K562 (cell line): Measurements from ENCODE around the gene CTXN1. TPM values are rescaled to one million over a fixed set of nuclear protein-coding genes. Genes with fewer than 3 reads are reported as not detected.

Experiments used
- ATAC-seq: fragments of 200-7000 bp; cut with Tn5 transposase; 3 replicates; pipeline ENCODE4 v1.9.1; 2020; ENCODE audit warnings: moderate library complexity
- BruUV-seq: library from RNA; stranded (reverse); fragments of 400-500 nt; replicated peaks from 2 replicates; lab custom pipeline; 2021; lab: Mats Ljungman, UMichigan
- CTCF ChIA-PET: fragments of 300-600 bp; formaldehyde crosslinking; extraction: SDS; loops from one replicate; lab custom pipeline; 2021; ENCODE audit warnings: low intra/inter-chr PET ratio; lab: Yijun Ruan, JAX
- POLR2A ChIA-PET: fragments of 300-600, 350-650 bp; sonication (Branson Sonifier 250); formaldehyde crosslinking; extraction: SDS; loops from one replicate; lab custom pipeline; 2021; ENCODE audit warnings: antibody characterized with exemption, inconsistent platforms; lab: Yijun Ruan, JAX
- DNase-seq, 4 experiments: peaks; one replicate each; pipeline versions ENCODE4 v3.0.0 to v3.0.0-alpha.2; 2011 to 2018; ENCODE audit warnings: low spot score in 3 of 4, mixed read lengths in 3 of 4; ENCODE audit errors: extremely low read depth in 1 of 4
- FAIRE-seq: peaks from 2 replicates; lab custom pipeline; 2011; peaks lifted over from hg19 to GRCh38; lab: Jason Lieb, UNC
- H2AFZ ChIP-seq: 2 replicates; pipeline ENCODE4 v1.6.0; 2011; ENCODE audit warnings: low read depth, low read length, control low read depth, inconsistent platforms
- H3K27ac ChIP-seq: fragments of 200-600 bp; 3 replicates; pipeline ENCODE4 v1.8.0; 2011; ENCODE audit warnings: low read depth, mild to moderate bottlenecking, control low read depth, inconsistent platforms, low read length, moderate library complexity, mixed read lengths; ENCODE audit errors: extremely low read depth
- H3K27me3 ChIP-seq, 2 experiments: fragments of 300-600 bp in 1 of 2; 2 replicates in 1 of 2; 3 replicates in 1 of 2; pipeline versions ENCODE4 v1.6.0 to v1.8.0; 2011; ENCODE audit warnings: inconsistent platforms in 2 of 2, low read length in 2 of 2, mild to moderate bottlenecking in 1 of 2, mixed read lengths in 1 of 2, moderate library complexity in 1 of 2; ENCODE audit not compliant: control insufficient read depth in 2 of 2, insufficient read depth in 2 of 2
- H3K36me3 ChIP-seq: fragments of 300-600 bp; 3 replicates; pipeline ENCODE4 v1.8.0; 2011; ENCODE audit warnings: mild to moderate bottlenecking, low read length, inconsistent platforms; ENCODE audit not compliant: control insufficient read depth, insufficient read depth
- H3K4me1 ChIP-seq, 2 experiments: fragments of 200-600 bp in 1 of 2; replicated peaks in 1 of 2; 2 replicates in 1 of 2; 3 replicates in 1 of 2; pipeline versions ENCODE4 v1.5.1 to v1.8.0; 2011; ENCODE audit warnings: inconsistent platforms in 2 of 2, low read length in 2 of 2, mild to moderate bottlenecking in 1 of 2, mixed read lengths in 1 of 2, moderate library complexity in 1 of 2; ENCODE audit not compliant: control insufficient read depth in 2 of 2, insufficient read depth in 2 of 2
- H3K4me2 ChIP-seq: 2 replicates; pipeline ENCODE4 v1.6.1; 2011; ENCODE audit warnings: low read length, control low read depth, inconsistent platforms, mixed read lengths; ENCODE audit not compliant: insufficient read depth
- H3K4me3 ChIP-seq: fragments of 200-600 bp; sonication (generic), shearing (Covaris generic); 2 replicates; pipeline ENCODE4 v1.5.1; 2016; ENCODE audit warnings: control low read depth, inconsistent platforms
- H3K79me2 ChIP-seq: fragments of 200-600 bp; 3 replicates; pipeline ENCODE4 v1.8.0; 2011; ENCODE audit warnings: low read length, inconsistent platforms; ENCODE audit not compliant: control insufficient read depth, insufficient read depth
- H3K9ac ChIP-seq, 2 experiments: 2 replicates each; pipeline versions ENCODE4 v1.6.0 to v1.6.1; 2011; ENCODE audit warnings: low read depth in 2 of 2, low read length in 2 of 2, control low read depth in 1 of 2, inconsistent platforms in 1 of 2, mild to moderate bottlenecking in 1 of 2, mixed read lengths in 1 of 2; ENCODE audit not compliant: insufficient read depth in 1 of 2
- H3K9me1 ChIP-seq: one replicate; pipeline ENCODE4 v1.6.0; 2011; ENCODE audit warnings: inconsistent platforms, mild to moderate bottlenecking, low read length, moderate library complexity; ENCODE audit not compliant: control insufficient read depth, insufficient read depth
- H3K9me3 ChIP-seq: replicated peaks from 2 replicates; pipeline ENCODE4 v1.5.1; 2011; ENCODE audit warnings: low read depth, low read length, inconsistent platforms; ENCODE audit not compliant: control insufficient read depth, insufficient read depth
- H4K20me1 ChIP-seq: replicated peaks from 2 replicates; pipeline ENCODE4 v1.6.1; 2011; ENCODE audit warnings: low read length, inconsistent platforms, mixed read lengths; ENCODE audit not compliant: control insufficient read depth, insufficient read depth
- BRF2 ChIP-seq: IDR thresholded peaks from 3 replicates; pipeline ENCODE4 v1.6.1; 2011; ENCODE audit warnings: borderline replicate concordance, mild to moderate bottlenecking; ENCODE audit not compliant: insufficient read length, insufficient read depth
- DMBX1 ChIP-seq: fragments of 250-450 bp; sonication (Bioruptor Pico); IDR thresholded peaks from 2 replicates; pipeline ENCODE4 v1.8.0; 2022; ENCODE audit warnings: inconsistent platforms, mild to moderate bottlenecking, moderate library complexity, borderline replicate concordance
- FOXO4 ChIP-seq: fragments of 450-650 bp; formaldehyde crosslinking; IDR thresholded peaks from 2 replicates; pipeline ENCODE4 v1.4.0; 2020; ENCODE audit warnings: mild to moderate bottlenecking, moderate library complexity
- IRF9 ChIP-seq: fragments of 450-650 bp; IDR thresholded peaks from 2 replicates; pipeline ENCODE4 v1.6.1; 2016; ENCODE audit warnings: missing biosample characterization, missing genetic modification characterization
- KLF6 ChIP-seq: fragments of 250-450 bp; sonication (Bioruptor Pico); IDR thresholded peaks from 2 replicates; pipeline ENCODE4 v1.4.0; 2020; ENCODE audit warnings: mild to moderate bottlenecking, moderate library complexity, borderline replicate concordance
- MAFG ChIP-seq: fragments of 450-650 bp; conservative IDR thresholded peaks from 2 replicates; pipeline ENCODE4 v1.6.1; 2016; ENCODE audit warnings: missing genetic modification characterization, missing compliant biosample characterization
- MITF ChIP-seq: IDR thresholded peaks from 2 replicates; pipeline ENCODE4 v1.6.1; 2014; ENCODE audit warnings: antibody characterized with exemption
- MTF1 ChIP-seq: fragments of 250-450 bp; sonication (Bioruptor Pico); IDR thresholded peaks from 2 replicates; pipeline ENCODE4 v1.9.0; 2021; ENCODE audit warnings: moderate library complexity, mild to moderate bottlenecking, inconsistent platforms, borderline replicate concordance
- NCOA1 ChIP-seq: fragments of 450-650 bp; IDR thresholded peaks from 2 replicates; pipeline ENCODE4 v1.6.1; 2016; ENCODE audit warnings: low read depth
- PPARD ChIP-seq: fragments of 250-450 bp; sonication (Bioruptor Pico); IDR thresholded peaks from 2 replicates; pipeline ENCODE4 v1.8.0; 2022; ENCODE audit warnings: inconsistent platforms, mild to moderate bottlenecking, moderate library complexity
- PYGO2 ChIP-seq: fragments of 450-650 bp; IDR thresholded peaks from 2 replicates; pipeline ENCODE4 v1.6.1; 2016; ENCODE audit warnings: mild to moderate bottlenecking, missing genetic modification characterization, moderate library complexity, missing compliant biosample characterization
- RBM17 ChIP-seq: fragments of 200-400 bp; formaldehyde crosslinking; IDR thresholded peaks from 2 replicates; pipeline ENCODE4 v1.6.1; 2017; ENCODE audit warnings: low read depth, mild to moderate bottlenecking, low read length, borderline replicate concordance
- SP1 ChIP-seq: sonication (generic); formaldehyde crosslinking; IDR thresholded peaks from 2 replicates; pipeline ENCODE4 v1.8.1; 2022; ENCODE audit warnings: mild to moderate bottlenecking, missing genetic modification reagents
- ZC3H4 ChIP-seq: sonication (generic); formaldehyde crosslinking; IDR thresholded peaks from 2 replicates; pipeline ENCODE4 v1.9.0; 2021; ENCODE audit warnings: missing genetic modification reagents, borderline replicate concordance
- ZEB2 ChIP-seq: fragments of 450-650 bp; IDR thresholded peaks from 2 replicates; pipeline ENCODE4 v1.6.1; 2016
- ZNF586 ChIP-seq: fragments of 450-650 bp; formaldehyde crosslinking; conservative IDR thresholded peaks from 2 replicates; pipeline ENCODE4 v1.4.0; 2020; ENCODE audit warnings: mild to moderate bottlenecking, moderate library complexity
- ZNF696 ChIP-seq: fragments of 250-450 bp; sonication (Bioruptor Pico); conservative IDR thresholded peaks from 2 replicates; pipeline ENCODE4 v1.4.0; 2020; ENCODE audit warnings: mild to moderate bottlenecking, moderate library complexity
- WGBS: fragments of 100-300 bp; shearing (Covaris generic); methylation state at CpG from one replicate; pipeline ENCODE4 v1.1.6; 2016; ENCODE audit warnings: low coverage, mixed read lengths; ENCODE audit not compliant: insufficient coverage; ENCODE audit errors: missing lambda C conversion rate; 5-methylcytosine and 5-hydroxymethylcytosine counted together
- in situ Hi-C: fragments of 300-500 bp; cut with MboI; formaldehyde crosslinking; loops from 4 replicates; pipeline ENCODE4 v1.15.0; 2018; ENCODE audit warnings: inconsistent platforms, mixed read lengths
- intact Hi-C: fragments of 100-400 bp; cut with micrococcal nuclease; formaldehyde crosslinking; loops from 2 replicates; pipeline ENCODE4 v1.14.2; 2022
- polyA plus RNA-seq, 8 experiments: library from polyadenylated mRNA; depleted of rRNA in 4 of 8; stranded (reverse) in 5 of 8; unstranded in 3 of 8; fragments of >200 nt; fragmentation: Nextera tagmentation in 2 of 8; fragmentation: Illumina TruSeq in 1 of 8; extraction: Ambion mirVana in 2 of 8; extraction: Trizol in 1 of 8; gene quantifications; 2 replicates each; pipeline versions ENCODE4 v1.2.1 to v1.2.3, GENCODE V29; 2011 to 2014; ENCODE audit warnings: inconsistent platforms in 1 of 8, missing spikeins in 1 of 8
- total RNA-seq, 7 experiments: library from RNA; depleted of rRNA in 6 of 7; stranded (reverse); fragments of >200 nt in 6 of 7; fragmentation: Illumina TruSeq in 2 of 7; extraction: Trizol in 2 of 7; gene quantifications; 2 replicates each; pipeline versions ENCODE4 v1.2.1 to v1.2.3, GENCODE V29; 2011 to 2021; ENCODE audit warnings: low replicate concordance in 1 of 7

The CTXN1 gene
- total and polyA plus RNA-seq, 9 of the 15 experiments (the other 6 are each of a cell fraction or from before 2014, with no cell fraction given), result 0.15 to 37.4 (median 1.8) TPM; not detected in 2

- H3K9me3 ChIP-seq, result no peaks in the 10 kb centered on the region
- peak; percentile 100 for FAIRE-seq
- POLR2A ChIA-PET, result interaction anchor here (0.6 to 5.3 kb wide), 10 partner anchors 12 to 297 kb away, joined by 3 to 72 read pairs (median 4); partner anchors contain the start of genes LRRC8E, SNAPC2 and TGFBR3L
- H3K4me1 ChIP-seq, result peaks cover 13 to 67% of the 10 kb centered on the region in 2 experiments; a peak in 4 of 5 replicates
- H3K79me2 ChIP-seq, result peaks cover 55% of the 10 kb centered on the region
- no TSS peak for BruUV-seq
- in situ Hi-C loops (no loop called here), intact Hi-C loops (loop anchor here (2.0 kb wide), 2 partner anchors 33 to 51 kb away; no protein-coding TSS in a partner anchor)
- peak within 1 kb of the TSS; percentile 95 to 96 for H3K9ac ChIP-seq
- peaks cover 7% of the 10 kb centered on the region for H3K9me1 ChIP-seq
- WGBS, result under 1% methylated on average over 72 of the region's 89 CpGs
- H4K20me1 ChIP-seq, result no peaks in the 10 kb centered on the region
- H3K4me3 ChIP-seq, result peak within 1 kb of the TSS; percentile 96
- H3K4me2 ChIP-seq, result peak within 1 kb of the TSS; percentile 98
- H3K27ac ChIP-seq, result peak within 1 kb of the TSS; percentile 96
- peak; percentile 96 to 99 (median 98) for DNase-seq
- ATAC-seq, result peak; percentile 82
- CTCF ChIA-PET, result interaction anchor here (0.6 to 1.0 kb wide), 2 partner anchors 31 to 50 kb away, joined by 3 read pairs; no protein-coding TSS in a partner anchor
- peaks cover 38% of the 10 kb centered on the region; the same call in 2 of the 3 replicates for H3K36me3 ChIP-seq
- no peaks in the 10 kb centered on the region for H3K27me3 ChIP-seq
- peak within 1 kb of the TSS; percentile 93 for H2AFZ ChIP-seq
- TF ChIP-seq BRF2 (no peak), RBM17 (no peak), ZNF696 (CRISPR knock-in tag) (no peak), PYGO2 (tag) (no peak), ZEB2 (no peak), MTF1 (CRISPR knock-in tag) (no peak), MITF (no peak), IRF9 (tag) (no peak), FOXO4 (CRISPR knock-in tag) (no peak), ZNF586 (CRISPR knock-in tag) (no peak), ZC3H4 (CRISPR knock-in tag) (no peak), PPARD (CRISPR knock-in tag) (no peak), MAFG (tag) (no peak), NCOA1 (no peak), KLF6 (CRISPR knock-in tag) (no peak), SP1 (peak; percentile 88), DMBX1 (CRISPR knock-in tag) (no peak)
Measured at GRCh38 chr19:7903244-7904073, 22.5 kb downstream of the CTXN1 start, which contains the start of gene MAP2K7. MAP2K7 (plus strand) TSS chr19:7903877; CDS start chr19:7903945, 68 bp downstream.
